HG03354 (cell line): Measurements from ENCODE around the gene TAS2R7.
A peak's percentile ranks its signal among the peaks of the same experiment; 100 is the strongest.
"Not testable (repeated sequence)": the region's sequence is repeated elsewhere in the genome, so short reads cannot be mapped to it uniquely, and the experiment has no call there.

ENCODE experiments used
- ATAC-seq: cut with Tn5 transposase; IDR thresholded peaks from one replicate; pipeline ENCODE4 v1.9.1; 2021; ENCODE audit warnings: mild to moderate bottlenecking; ENCODE audit not compliant: unreplicated experiment, poor library complexity, severe bottlenecking

The TAS2R7 gene

GRCh38 chr12:10802587-10802986 lies at the start of gene TAS2R7:
Gene TAS2R7 (minus strand): TSS chr12:10802627. CDS start chr12:10802570, 57 bp downstream.
- no peak for ATAC-seq

DNA sequence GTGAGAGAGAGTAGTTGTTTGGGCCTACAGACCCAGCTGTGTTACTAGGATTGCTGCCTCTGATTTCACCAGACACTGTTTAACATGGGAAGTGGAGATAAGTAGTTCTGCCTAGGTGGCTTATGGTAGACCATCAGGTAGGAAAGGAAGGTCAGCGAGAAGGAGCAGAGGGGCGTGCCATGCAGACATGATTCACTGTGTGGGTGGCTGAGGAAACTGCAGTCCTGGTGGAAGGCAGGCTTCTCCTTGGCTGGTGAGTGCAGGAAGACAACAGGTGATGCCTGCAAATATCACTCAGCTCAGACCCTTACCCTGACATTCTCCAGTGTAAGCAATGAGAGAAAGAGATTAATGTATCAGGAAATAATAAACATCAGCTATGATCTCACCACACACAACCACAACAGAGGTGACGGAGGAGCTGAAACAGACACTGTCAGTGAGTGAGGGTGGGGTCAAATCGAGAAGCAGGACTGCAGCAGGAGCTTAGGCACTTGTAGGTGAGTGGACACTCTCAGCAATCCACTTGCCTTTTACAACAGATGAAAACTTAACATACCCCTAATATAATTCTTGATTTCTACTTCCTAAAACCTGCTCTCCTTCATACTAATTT lies 48.9 kb upstream of the TAS2R7 start:
- no peak for ATAC-seq

GRCh38 chr12:10849425-10849878 lies 47.0 kb upstream of the TAS2R7 start, which contains the start of gene PRR4:
Gene PRR4 (minus strand): TSS chr12:10849475. CDS start chr12:10849437, 38 bp downstream.
- ATAC-seq, result peak; percentile 57

DNA sequence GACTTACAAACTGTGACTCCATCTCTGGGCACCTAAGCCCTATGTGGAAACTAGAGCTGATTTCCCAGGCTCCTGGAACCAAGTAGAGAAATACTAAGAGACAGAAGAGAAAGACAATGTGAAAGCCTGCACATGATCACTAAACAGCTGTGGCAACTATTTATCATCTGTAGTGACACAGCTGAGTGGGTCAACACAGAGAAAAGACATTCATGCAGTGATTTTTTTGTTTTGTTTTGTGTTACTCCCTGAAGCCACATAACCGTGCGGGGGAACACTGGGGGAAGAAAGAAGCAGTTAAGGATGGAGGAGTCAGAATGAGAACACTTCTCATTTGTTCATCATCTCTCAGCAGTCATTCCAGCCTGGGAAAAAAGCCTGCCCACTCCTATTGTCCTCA lies 45.3 kb upstream of the TAS2R7 start:
- no peak for ATAC-seq

DNA sequence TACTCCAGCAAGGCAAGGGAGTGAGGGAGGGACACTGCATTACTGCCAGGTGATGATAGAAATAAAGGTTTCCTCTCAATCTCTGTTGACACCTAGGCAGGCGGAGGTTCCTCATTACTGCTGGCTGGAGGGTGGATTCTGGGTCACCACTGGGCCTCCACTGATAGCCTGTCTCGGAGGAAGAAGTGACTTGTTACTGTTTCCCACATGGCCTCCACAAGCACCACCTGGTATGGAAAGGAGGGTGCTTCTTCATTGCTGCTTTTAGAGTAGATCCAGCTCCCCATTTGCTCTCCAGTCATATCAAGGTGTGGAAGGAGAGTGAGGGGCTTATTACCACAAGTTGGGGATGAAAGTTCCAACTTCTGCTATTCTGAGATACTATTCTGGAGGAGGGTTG lies 40.4 kb upstream of the TAS2R7 start:
- ATAC-seq, result no peak

GRCh38 chr12:10838461-10838860 lies 36.0 kb upstream of the TAS2R7 start:
- no peak for ATAC-seq

DNA sequence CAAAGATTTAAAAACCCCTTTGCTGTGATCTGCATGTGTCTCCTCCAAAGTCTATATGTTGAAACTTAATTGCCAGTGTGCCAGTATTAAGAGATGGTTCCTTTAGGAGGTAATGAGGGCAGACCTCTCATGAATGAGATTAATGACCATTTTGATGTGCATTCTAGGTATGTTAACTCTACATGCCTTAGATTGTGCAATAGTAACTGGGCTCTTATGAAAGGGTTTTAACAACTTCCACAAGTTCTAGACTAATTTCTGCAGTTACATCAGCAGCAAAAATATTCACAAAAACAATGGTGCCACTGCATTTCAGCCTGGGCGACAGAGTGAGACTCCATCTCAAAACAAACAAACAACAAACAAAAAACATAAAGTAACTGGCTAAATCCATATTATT lies 27.6 kb upstream of the TAS2R7 start:
- ATAC-seq, result no peak

GRCh38 chr12:10826258-10826657 lies 23.8 kb upstream of the TAS2R7 start, which contains the start of gene TAS2R10:
Gene TAS2R10 (minus strand): TSS chr12:10826358. CDS start chr12:10826269, 89 bp downstream.
- no peak for ATAC-seq

DNA sequence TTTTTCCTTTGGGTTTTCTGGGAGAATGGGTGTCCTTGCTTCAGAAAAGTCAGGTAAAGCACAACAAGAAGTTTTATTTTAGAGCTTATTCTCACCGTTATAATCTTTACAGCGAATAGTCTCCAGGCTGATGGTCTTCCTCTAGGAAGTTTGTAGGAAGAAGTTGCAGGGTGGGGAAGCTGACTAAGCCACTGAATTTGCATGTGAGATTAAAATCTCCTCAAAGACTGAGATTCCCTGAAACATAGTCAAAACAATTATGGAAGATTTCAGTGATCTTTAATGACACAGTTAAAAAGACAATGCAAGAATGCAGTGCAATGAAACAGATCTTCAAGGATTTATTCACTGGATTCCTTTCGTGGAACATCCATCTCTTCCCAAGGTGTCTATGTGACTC lies 22.5 kb upstream of the TAS2R7 start:
- ATAC-seq, result no peak

DNA sequence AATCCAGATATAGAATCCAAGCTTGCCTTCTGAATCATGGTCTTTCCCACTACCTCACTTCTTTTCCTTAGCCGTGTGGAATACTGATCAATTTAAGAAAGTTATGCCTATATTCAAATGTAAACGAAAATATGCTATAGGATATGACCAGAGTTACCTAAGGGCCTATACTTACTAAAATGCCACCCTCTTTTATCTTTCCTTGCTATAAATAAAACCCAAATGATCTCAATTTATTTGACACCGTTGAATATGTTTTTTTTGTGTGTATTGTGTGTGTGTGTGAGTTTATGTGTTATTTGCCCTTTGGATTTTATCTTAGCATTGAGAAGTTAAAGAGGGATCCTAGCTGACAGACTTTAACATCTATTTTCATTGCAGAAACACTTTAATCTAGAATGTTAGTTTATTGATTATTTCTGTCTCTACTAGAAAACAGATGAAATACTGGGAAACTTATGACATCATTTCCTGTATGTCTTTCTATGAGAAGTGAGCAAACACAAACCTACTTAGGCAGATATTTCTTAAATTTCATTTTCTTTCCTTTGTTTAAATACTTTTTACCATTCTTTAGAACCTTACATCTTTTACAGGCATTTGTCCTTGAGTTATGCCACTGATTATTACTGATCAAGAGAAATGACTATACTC lies 9.6 kb upstream of the TAS2R7 start:
- no peak for ATAC-seq

DNA sequence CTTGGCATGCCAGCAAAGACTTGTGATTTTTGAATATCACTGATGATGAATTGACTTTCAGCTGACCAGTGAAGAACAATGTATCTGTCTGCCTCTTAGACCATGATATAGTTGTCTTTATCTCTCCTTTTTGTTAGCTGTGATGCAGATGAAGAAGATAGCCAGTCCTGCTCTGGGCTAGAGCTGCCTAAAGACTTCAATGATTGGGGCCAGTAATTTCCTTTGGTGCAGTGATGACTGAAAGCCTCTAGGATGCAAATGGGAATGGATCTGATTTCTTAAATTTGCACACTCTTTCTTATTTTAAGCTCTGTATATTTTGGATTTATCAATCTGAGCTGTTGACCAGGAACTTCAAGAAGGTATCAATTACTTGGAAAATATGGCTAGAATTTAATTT lies 7.6 kb upstream of the TAS2R7 start, which contains the start of gene TAS2R9:
Gene TAS2R9, minus strand, starts transcription at position 101 of the 400 bp plus-strand sequence. Its CDS starts 93 bp downstream, at position 8.
- no peak for ATAC-seq

DNA sequence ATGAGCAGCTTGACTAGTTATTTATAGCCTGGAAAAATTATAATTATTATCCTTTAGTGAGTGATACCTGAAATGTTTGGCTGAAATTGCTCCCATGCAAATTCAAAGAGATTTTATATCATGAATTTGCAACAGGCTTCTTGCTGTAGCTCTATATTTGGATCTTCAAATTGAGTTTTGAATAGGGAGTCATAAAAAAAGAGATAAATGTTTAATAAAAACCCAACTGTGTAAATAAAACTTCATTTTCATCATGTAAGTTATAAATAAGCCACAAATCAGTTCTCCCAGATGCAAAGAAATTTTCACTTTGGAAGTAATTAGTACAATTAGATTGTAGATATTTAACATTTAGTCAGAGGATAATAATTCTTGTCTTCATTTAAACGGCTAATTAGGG lies 4.8 kb upstream of the TAS2R7 start, which contains the start of gene TAS2R8:
Gene TAS2R8, minus strand, starts transcription at position 101 of the 400 bp plus-strand sequence. CDS start 306 bp downstream, outside the sequence.
- ATAC-seq, result no peak

DNA sequence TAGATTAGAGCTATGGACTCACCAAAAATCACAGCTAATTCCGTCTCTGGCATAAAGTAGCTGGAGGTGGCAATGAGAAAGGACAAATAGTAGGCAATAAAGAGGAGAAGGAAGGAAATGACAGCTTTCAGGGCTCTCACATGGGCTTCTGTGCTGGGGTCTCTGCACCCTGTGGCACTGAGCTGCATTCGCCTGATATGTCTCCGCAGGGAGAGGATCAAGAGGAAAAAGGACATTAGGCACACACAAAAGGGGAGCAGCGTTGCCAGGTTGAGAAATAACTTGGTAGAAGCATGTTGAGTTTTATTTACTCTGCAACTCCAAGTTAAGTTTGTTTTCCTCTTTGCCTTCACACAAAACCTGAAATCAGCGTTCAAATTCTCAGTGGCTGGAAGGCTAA lies 686 bp downstream of the TAS2R7 start:
- ATAC-seq, result no peak

DNA sequence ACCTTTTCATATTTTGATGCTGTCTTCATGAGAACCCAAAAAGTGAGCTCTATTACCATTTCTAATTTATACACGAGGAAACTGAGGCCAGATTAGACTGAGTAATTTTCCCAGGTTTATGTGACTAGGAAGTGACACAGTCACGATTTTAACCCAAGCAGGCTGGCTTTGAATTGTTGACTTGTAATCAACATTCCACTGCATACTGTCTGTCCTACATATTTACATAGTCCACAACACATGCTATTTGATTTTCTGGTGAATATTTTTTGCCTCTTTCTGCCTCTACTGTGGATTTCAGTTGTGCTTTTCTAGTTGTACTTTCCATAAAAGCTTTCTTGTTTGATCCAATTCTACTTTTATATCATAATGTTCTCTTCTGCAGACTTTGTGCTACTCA lies 8.2 kb downstream of the TAS2R7 start:
- ATAC-seq, result no peak

DNA sequence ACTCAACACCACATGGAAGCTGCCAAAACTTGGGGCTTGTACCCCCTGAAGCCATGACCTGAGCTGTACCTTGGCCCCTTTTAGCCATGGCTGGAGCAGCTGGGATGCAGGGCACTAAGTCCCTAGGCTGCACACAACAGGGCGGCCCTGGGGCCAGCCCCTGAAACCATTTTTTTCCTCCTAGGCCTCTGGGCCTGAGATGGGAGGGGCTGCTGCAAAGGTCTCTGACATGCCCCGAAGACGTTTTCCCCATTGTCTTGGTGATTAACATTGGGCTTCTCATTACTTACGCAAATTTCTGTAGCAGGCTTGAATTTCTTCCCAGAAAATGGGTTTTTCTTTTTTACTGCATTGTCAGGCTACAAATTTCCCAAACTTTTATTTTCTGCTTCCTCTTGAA lies 10.7 kb downstream of the TAS2R7 start:
- ATAC-seq, result not testable (repeated sequence)

- no peak for ATAC-seq
These were observed 19.2 kb downstream of the TAS2R7 start for GRCh38 chr12:10783252-10783651.

GRCh38 chr12:10779103-10779502 lies 23.3 kb downstream of the TAS2R7 start:
- no peak for ATAC-seq

DNA sequence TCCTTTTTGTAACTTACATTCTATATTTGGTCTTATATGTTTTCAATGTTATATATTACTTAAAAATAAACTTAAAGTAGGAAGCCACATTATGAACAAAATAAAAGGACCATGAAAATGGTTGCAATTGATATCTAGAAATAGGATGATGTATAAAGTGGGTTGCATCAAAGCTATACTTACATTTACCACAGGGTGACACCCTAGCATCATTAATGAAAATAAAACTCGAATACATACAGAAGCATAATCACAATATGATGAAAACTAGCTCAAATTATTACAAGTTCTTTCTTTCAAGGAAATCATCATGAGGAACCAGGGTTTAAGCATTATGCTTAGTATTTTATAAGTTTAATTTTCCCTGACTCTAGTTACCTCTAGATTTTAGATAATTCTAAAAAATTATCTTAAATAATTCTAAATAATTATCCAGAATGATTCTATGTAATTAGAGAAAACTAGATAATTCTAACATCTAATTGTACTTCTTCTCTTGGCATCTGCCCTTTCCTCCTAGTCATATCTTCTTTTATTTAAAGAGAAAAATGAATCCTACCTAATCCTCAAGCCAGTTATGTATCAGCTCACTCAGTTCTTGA lies 31.2 kb downstream of the TAS2R7 start:
- ATAC-seq, result no peak

GRCh38 chr12:10759657-10760056 lies 42.8 kb downstream of the TAS2R7 start:
- ATAC-seq, result no peak

DNA sequence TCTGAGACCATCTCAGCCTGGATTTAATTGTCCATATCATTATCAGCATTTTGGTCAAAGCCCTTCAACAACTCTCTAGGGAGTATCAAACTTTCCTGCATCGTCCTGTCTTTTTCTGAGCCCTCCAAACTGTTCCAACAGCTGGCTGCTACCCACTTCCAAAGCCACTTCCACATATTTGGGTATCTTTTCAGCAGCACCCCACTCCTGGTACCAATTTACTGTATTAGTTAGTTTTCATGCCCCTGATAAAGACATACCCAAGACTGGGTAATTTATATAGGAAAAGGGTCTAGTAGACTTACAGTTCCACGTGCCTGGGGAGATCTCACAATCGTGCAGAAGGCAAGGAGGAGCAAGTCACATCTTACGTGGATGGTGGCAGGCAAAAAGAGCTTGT lies 46.2 kb downstream of the TAS2R7 start:
- no peak for ATAC-seq

- no peak for ATAC-seq
These were observed 49.4 kb downstream of the TAS2R7 start for GRCh38 chr12:10753059-10753458.
